ENCODE data around the gene ISCU. TPM values are rescaled to one million over a fixed set of nuclear protein-coding genes. Genes with fewer than 3 reads are reported as not detected.

The ISCU gene
- total RNA-seq, 4 donors from 2014 or later: 172 to 269 (median 185) TPM

DNA sequence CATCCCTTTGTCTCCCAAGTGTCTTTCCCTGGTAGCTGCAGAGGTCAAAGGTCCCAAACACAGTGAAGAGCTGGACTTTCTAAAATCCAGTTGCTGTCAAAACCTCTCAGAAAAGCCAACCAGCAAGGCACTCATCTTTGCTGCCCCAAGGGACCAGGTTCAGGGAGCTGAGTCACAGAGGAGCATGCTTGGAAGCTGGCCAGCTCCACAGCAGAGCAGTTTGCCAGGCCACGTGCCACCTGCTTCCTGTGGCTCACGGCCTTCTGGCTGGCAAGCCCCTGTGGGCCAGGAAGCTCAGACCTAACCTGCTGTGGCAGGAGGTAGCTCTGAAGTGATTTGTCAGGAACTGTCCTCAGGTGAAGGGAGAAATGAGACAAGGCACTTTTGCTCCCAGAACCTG is 3.6 kb downstream of the ISCU start:
- peaks cover 0 to 63% (median 16%) of the 10 kb centered on the region in 3 donors for H3K36me3 ChIP-seq
- no peaks in the 10 kb centered on the region for H3K9me3 ChIP-seq
- no peaks in the 10 kb centered on the region for H3K27me3 ChIP-seq
- no peak overlapping the region for H3K4me3 ChIP-seq
- DNase-seq (ENCODE audit: low spot score in 2 of 2): no peak
- H3K4me1 ChIP-seq: peaks cover 0 to 55% (median 5%) of the 10 kb centered on the region in 4 donors
- peak overlapping the region in 2 of 4 donors; percentile 61 to 69 for H3K27ac ChIP-seq
- WGBS, 2 donors: 25 to 32% methylated on average over 2 of the region's 2 CpGs
- no peak for TF ChIP-seq POLR2A (IDR thresholded peaks at IDR 0.05)
- TF ChIP-seq, protein P1, sequence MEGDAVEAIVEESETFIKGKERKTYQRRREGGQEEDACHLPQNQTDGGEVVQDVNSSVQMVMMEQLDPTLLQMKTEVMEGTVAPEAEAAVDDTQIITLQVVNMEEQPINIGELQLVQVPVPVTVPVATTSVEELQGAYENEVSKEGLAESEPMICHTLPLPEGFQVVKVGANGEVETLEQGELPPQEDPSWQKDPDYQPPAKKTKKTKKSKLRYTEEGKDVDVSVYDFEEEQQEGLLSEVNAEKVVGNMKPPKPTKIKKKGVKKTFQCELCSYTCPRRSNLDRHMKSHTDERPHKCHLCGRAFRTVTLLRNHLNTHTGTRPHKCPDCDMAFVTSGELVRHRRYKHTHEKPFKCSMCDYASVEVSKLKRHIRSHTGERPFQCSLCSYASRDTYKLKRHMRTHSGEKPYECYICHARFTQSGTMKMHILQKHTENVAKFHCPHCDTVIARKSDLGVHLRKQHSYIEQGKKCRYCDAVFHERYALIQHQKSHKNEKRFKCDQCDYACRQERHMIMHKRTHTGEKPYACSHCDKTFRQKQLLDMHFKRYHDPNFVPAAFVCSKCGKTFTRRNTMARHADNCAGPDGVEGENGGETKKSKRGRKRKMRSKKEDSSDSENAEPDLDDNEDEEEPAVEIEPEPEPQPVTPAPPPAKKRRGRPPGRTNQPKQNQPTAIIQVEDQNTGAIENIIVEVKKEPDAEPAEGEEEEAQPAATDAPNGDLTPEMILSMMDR (IDR thresholded peaks at IDR 0.05): no peak
- TF ChIP-seq EP300 (IDR thresholded peaks at IDR 0.05): no peak

DNA sequence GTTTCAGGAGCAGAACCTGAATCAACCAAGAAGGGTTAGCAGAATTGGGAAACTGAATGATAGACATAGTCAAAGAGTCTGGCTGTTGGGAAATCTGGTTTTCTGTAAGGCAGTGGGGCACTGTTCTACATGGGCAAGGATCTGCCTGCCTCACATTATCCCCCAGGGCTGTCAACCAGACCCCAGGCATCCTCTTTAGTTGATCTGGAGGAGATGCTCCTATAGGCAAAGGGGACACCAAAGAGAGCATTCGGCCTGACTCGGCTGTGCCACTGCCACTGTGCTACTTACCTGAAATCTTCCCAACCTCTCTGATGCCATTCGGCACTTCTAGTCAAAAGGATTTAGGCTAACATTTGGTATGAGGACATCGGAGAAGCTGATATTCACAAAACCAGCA is 4.1 kb downstream of the ISCU start:
- Histone ChIP-seq H3K27ac (peak overlapping the region in 2 of 4 donors; percentile 61 to 69), H3K4me1 (peaks cover 0 to 59% (median 5%) of the 10 kb centered on the region in 4 donors), H3K4me3 (no peak overlapping the region), H3K36me3 (peaks cover 0 to 63% (median 16%) of the 10 kb centered on the region in 3 donors), H3K9me3 (no peaks in the 10 kb centered on the region), H3K27me3 (no peaks in the 10 kb centered on the region)
- no peak for DNase-seq (ENCODE audit: low spot score in 2 of 2)
- 89 to 92% methylated on average over 4 of the region's 4 CpGs for WGBS, 2 donors
- TF ChIP-seq EP300 (IDR thresholded peaks at IDR 0.05): no peak
- no peak for TF ChIP-seq POLR2A (IDR thresholded peaks at IDR 0.05)
- TF ChIP-seq, protein P1 (IDR thresholded peaks at IDR 0.05): no peak

DNA sequence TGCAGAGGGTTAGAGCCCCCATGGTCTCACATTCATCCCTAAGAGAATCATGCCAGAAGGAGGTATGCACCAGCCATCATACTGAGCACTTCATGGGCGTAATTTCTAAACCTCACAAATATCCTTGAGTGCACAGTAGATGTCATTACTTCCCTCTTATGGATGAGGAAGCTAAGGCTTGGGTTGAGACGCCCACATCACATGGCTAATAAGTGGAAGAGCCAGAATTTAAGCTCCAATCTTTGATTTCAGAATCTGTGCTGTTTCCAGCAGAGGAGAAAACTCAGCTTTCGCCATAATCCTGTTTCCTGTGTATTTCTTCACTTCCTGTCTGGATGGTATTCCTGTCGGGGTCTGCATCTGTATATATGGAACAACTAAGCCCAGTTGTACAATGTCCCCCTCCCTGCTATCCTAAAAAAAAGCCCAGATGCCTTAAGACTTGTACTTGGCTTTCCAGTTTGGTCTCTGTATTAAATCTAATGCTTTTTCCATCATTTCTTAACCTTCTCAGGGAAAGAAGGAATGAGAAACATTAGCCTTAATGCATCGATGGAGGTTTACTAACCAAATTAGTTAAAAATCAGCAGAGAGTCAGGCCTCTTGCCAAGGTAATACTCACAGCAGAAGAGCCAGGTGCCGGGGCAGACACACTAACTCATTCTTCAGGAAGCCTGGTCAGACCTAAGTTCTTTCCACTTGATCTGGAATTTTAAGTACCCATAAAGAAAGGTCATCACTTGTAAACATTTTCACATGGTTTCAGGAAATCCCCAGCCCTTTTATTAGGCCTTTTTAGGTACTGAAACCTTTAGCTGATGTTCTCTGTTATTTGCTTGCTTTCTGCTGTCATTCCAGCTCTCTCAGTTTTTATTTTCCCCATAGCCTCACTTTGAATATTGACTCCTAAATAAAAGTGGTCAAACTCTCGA is 5.3 kb downstream of the ISCU start:
- Histone ChIP-seq H3K9me3 (no peaks in the 10 kb centered on the region), H3K27me3 (no peaks in the 10 kb centered on the region), H3K4me3 (no peak overlapping the region), H3K4me1 (peaks cover 0 to 54% (median 5%) of the 10 kb centered on the region in 4 donors), H3K36me3 (peaks cover 0 to 63% (median 16%) of the 10 kb centered on the region in 3 donors), H3K27ac (peak overlapping the region in 3 of 4 donors; percentile 40 to 67 (median 56))
- TF ChIP-seq POLR2A (IDR thresholded peaks at IDR 0.05) (no peak), EP300 (IDR thresholded peaks at IDR 0.05) (no peak)
- TF ChIP-seq, protein P1 (IDR thresholded peaks at IDR 0.05): no peak
- WGBS, 2 donors: 59 to 68% methylated on average over 7 of the region's 7 CpGs
- DNase-seq (ENCODE audit: low spot score in 2 of 2): peak in 1 of 2 donors; percentile 48

DNA sequence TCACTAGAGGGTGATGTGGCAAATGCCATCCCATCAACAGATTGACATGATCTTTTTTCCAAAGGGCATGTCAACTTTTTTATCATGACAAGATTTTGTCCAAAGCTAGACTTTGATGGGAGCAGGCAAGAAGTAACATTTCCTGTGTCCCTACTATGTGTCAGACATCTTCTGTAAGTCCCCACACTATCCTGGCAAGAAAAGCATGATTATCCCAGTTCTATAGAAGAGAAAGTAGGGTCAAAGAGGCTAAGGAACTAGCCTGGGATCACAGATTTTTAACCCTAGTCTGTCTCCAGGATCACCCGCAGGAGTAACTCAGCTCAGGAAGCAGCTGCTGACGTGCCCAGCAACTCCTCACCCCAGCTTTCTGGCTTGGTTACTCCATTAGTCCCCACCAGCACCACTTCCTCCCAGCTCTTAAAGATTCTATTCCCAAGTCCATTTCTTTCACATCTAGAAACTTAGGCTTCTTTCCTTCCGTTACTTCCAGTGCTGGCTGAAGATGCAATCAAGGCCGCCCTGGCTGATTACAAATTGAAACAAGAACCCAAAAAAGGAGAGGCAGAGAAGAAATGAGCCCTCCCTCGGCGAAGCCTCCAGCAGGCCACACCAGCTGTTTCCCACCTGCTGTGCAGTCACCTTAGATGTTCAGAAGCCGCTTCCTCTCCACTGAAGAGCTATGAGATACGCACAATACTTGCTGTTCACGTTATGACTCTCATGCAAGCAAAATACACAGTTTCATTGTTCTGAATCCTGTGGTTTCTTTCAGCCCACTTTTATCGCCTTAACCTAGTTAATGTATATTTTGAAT is 6.2 kb downstream of the ISCU start:
- Histone ChIP-seq H3K9me3 (no peaks in the 10 kb centered on the region), H3K27ac (peak overlapping the region in 3 of 4 donors; percentile 11 to 56 (median 40)), H3K36me3 (peaks cover 0 to 63% (median 16%) of the 10 kb centered on the region in 3 donors), H3K4me1 (peaks cover 0 to 50% (median 5%) of the 10 kb centered on the region in 4 donors), H3K27me3 (no peaks in the 10 kb centered on the region), H3K4me3 (no peak overlapping the region)
- no peak for DNase-seq (ENCODE audit: low spot score in 2 of 2)
- TF ChIP-seq EP300 (IDR thresholded peaks at IDR 0.05): no peak
- TF ChIP-seq, protein P1 (IDR thresholded peaks at IDR 0.05): no peak
- TF ChIP-seq POLR2A (IDR thresholded peaks at IDR 0.05): no peak
- 77 to 81% methylated on average over 10 of the region's 10 CpGs for WGBS, 2 donors
